Measurements from ENCODE around the gene FBXL19. TPM values are rescaled to one million over a fixed set of nuclear protein-coding genes. Genes with fewer than 3 reads are reported as not detected.
"Not testable (repeated sequence)": the region's sequence is repeated elsewhere in the genome, so short reads cannot be mapped to it uniquely, and the experiment has no call there.

The FBXL19 gene
- total RNA-seq, 2 donors from 2014 or later, result 13.7 to 14.5 TPM

DNA sequence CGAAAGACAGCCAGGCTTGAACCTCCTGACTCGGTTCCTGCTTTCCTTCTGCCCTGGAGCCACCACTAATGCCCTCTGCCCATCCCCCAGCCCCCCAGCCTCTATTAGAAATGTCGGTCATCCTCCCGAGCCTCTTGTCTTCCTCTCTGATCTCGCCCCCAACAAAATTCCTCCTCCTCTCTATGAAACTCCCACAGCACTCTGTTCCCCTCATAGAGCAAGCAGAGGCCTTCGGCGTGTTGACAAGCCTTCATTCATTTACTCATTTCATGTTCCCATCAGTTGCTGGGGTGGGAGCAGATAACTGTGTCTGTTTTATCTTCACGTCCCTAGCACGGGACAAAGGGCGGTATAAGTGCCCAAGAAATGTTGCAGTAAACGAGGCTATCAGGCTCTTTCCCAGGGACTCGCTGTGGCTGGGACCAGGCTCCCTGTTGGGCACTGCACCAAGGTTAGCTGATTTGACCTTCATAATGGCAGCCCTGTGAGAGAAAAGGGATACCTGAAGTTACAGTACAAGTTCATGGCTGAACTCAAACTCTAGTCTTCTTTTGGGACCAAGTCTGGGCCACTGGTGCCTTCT, 7.8 kb downstream of the FBXL19 start:
- DNase-seq (ENCODE audit: low spot score), result no peak
- intact Hi-C loops (cut with DNase I), result no loop called here

GRCh38 chr16:30934827-30935557, 11.6 kb downstream of the FBXL19 start:
- intact Hi-C loops (cut with DNase I), result no loop called here
- DNase-seq (ENCODE audit: low spot score), result no peak

DNA sequence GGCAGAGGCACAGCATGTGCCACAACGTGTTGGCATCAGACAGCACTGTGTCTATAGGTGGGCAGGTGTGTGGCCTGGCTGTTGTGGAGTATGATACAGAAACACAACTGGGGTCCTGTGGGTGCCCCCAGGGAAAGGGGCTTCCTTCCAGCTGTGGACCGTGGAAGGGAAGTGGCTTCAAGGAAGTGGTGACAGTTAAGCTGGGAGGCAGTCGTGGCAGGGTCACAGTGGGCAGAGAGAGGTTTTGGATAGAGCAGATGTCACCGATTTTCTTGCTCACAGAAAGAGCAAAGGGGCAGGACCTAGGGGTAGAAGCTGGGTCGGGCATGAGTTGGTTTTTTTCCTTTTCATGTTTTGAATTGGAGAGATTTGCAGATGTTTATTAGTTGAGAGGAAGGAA, 14.3 kb downstream of the FBXL19 start:
- intact Hi-C loops (cut with DNase I), result no loop called here
- no peak for DNase-seq (ENCODE audit: low spot score)

DNA sequence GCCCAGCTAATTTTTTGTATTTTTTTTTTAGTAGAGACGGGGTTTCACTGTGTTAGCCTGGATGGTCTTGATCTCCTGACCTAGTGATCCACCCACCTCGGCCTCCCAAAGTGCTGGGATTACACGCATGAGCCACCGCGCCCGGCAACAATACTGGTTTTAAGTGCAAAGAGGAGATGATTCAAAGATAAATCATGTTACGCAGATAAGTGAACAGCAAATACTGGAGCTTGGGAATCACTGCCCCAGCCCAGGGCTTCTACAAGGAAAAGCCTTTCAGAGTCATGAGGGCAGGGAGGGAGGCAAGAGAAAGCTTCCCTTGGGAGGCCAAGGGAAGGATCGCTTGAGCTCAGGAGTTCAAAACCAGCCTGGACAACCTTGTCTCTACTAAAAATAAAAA, 16.2 kb downstream of the FBXL19 start:
- DNase-seq (ENCODE audit: low spot score); intact Hi-C loops (cut with DNase I): not testable (repeated sequence)

DNA sequence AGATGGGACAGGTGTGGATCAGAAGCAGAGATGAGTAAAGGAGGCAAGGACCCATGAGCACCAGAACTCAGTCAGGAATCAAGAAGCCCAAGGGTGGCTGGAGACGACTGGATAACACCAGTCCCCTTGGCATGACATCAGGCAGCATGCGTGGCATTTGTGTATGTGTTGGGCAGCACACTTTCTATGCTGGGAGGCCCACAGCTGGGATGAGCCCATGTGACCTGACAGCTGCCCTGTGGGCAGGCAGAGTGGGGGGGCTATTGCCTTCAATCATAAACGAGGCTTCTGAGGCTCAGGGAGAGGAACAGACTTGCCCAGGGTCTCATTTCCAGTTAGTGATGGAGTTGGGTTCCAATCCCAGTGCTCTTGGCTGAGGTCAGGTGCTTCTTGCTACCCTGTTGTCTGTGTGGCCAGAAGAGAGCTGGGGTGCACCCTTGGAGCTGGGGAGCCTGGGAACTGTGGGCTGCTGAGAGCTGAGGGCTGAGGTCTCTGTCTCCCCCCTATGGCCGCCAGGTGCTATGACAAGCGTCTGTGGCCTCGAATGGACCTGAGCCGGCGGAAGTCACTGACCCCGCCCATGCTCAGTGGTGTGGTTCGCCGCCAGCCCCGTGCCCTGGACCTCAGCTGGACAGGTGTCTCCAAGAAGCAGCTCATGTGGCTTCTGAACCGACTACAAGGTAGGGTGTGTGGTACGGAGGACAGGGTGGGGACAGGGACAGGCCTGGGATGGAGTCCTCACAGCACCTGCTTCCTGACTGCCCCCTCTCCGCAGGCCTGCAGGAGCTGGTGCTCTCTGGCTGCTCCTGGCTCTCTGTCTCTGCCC, 18.4 kb downstream of the FBXL19 start:
- DNase-seq (ENCODE audit: low spot score), result peak; percentile 93
- intact Hi-C loops (cut with DNase I), result no loop called here

- intact Hi-C loops (cut with DNase I), result no loop called here
- DNase-seq (ENCODE audit: low spot score), result no peak
Observed at GRCh38 chr16:30942426-30942806, 19.0 kb downstream of the FBXL19 start.

GRCh38 chr16:30944352-30944751, 21.0 kb downstream of the FBXL19 start:
- intact Hi-C loops (cut with DNase I), result no loop called here
- DNase-seq (ENCODE audit: low spot score), result no peak

DNA sequence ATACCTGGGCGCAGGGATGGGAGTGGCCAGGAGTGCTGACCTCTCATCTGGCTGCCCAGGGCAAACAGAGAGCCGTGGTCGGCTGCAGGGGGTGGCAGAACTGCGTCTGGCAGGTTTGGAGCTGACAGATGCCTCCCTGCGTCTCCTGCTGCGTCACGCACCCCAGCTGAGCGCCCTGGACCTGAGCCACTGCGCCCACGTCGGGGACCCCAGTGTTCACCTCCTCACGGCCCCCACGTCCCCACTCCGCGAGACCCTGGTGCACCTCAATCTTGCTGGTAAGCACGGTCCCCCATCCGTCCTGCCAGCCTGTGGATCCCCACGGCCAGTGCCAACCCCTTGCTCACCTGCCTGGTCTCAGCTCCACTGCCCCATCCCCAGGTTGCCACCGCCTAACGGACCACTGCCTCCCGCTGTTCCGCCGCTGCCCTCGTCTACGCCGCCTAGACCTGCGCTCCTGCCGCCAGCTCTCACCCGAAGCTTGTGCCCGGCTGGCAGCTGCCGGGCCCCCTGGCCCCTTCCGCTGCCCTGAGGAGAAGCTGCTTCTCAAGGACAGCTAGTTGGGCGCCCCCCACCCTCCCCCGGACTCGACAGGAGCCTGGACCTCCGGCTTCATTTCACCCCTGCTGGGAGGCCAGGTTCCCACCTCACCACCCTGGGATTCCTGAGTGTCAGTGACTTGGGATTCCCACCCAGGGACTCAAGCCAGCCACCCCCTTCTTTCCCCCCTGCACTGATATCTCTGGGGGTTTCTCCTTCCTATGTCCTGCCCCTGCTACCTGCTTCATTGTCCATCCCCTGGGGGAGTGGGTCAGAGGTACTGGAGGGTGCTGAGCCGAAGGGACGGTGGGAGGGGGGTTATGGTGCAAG, 23.5 kb downstream of the FBXL19 start:
- intact Hi-C loops (cut with DNase I), result no loop called here
- DNase-seq (ENCODE audit: low spot score), result no peak

GRCh38 chr16:30947541-30947858, 24.1 kb downstream of the FBXL19 start:
- no peak for DNase-seq (ENCODE audit: low spot score)
- intact Hi-C loops (cut with DNase I), result no loop called here

DNA sequence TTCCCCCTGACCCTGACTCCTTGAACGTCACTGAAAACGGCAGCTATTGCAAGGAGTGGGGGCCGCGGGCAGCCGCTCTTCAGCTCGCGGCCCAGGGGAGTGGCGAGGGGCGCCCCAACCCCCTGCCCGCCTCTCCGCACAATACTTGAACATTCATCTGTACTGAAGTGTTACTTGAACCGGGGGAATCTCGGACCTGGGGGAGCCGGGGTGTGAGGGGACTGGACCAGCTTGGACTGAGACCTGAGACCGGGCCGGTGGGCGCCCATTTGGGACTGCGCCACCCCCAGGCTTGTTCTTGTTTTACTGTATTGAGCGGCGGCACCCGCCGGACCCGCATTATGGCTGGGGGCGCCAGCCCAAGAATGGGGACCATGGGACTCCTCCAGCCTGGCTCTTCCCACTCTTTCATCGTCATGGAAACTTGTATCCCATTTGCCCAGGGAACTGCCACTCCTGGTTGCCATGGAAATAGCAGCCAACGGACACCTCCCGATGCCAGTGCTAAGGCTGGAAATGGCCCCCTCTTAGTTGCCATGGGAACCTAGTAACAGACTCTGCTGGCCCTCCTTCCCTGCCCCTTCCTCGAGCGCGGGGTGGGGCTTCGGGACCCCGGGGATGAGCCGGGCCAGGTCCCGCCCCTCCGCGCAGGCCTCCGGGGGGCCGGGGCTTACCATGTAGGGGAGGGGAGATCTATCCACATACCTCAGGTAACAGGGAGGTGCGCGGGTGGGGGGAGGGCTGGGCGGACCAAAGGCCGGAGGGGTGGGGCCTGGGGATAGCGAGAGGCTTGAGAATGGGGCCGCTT, 24.7 kb downstream of the FBXL19 start:
- intact Hi-C loops (cut with DNase I), result no loop called here
- DNase-seq (ENCODE audit: low spot score), result peak; percentile 95

DNA sequence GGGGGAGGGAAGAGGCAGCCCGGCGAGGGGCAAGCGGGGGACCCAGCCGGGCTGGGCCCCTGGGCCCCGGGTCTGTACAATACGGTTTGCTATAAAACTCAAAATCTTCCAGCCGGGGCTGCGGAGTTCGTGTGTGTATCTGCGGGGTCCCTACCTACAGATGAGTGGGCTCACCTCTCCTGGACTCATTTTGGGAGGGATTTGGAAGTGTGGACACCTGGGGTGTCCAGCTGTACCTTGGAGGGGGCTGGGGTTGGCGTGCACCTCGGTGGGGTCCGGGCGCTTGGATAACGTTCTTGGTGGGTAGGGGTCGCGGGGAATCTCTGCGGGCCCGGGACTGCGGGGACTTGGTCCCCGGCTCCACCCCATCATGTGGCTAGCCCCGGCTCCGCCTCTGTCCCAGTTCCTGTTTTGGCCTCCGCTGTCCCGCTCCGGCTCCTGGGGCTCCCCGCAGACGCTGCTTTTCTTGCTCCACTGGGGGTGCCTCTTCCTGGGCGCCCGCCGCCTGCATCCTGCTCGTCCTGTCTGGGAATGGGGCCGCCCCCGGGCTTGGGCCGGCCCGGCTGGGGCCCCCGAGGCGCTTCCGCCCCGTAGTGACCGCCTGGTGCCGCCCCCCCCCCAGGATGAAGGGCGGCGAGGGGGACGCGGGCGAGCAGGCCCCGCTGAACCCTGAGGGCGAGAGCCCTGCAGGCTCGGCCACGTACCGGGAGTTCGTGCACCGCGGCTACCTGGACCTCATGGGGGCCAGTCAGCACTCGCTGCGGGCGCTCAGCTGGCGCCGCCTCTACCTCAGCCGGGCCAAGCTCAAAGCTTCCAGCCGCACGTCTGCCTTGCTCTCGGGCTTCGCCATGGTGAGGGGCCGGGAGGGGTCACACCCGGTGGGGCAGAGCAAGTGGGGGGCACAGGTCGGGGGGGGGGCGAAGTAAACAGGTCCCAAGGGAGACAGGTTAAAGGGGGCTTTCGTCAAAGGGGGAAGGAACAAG, 25.6 kb downstream of the FBXL19 start, which contains the start of gene ORAI3:
ORAI3 (plus strand) TSS at position 402 of the 983 bp plus-strand sequence; CDS start at position 624, 222 bp downstream.
- DNase-seq (ENCODE audit: low spot score), result peak; percentile 94
- intact Hi-C loops (cut with DNase I), result no loop called here

GRCh38 chr16:30949650-30950515, 26.5 kb downstream of the FBXL19 start:
- peak; percentile 95 for DNase-seq (ENCODE audit: low spot score)

GRCh38 chr16:30950516-30951065, 27.2 kb downstream of the FBXL19 start:
- intact Hi-C loops (cut with DNase I), result no loop called here
- DNase-seq (ENCODE audit: low spot score), result no peak

More at GRCh38 chr16:30949650-30950515, 26.5 kb downstream of the FBXL19 start:
- intact Hi-C loops (cut with DNase I), result no loop called here

- intact Hi-C loops (cut with DNase I), result no loop called here
- no peak for DNase-seq (ENCODE audit: low spot score)
Observed at GRCh38 chr16:30951193-30951592, 27.8 kb downstream of the FBXL19 start.

DNA sequence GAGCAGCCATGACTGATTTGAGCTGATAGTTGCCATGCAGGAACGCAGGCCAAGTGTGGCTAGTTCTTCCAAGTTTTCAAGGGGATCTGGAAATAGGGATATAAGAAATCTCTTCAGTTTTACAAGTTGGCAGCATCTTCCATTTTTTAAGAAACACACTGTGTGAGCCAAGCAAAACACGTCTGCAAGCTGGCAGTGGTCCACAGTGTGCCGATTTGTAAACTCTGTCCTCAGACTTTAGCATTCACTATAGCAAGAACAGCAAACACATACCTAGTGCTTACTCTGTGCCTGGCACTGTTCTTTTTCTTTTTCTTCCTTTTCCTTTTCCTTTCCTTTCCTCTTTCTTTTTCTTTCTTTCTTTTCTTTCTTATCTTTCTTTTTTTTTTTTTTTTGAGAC, 28.4 kb downstream of the FBXL19 start:
- intact Hi-C loops (cut with DNase I), result no loop called here
- peak; percentile 92 for DNase-seq (ENCODE audit: low spot score)

- intact Hi-C loops (cut with DNase I), result no loop called here
- no peak for DNase-seq (ENCODE audit: low spot score)
Observed at GRCh38 chr16:30953111-30953510, 29.7 kb downstream of the FBXL19 start.

Measured in posterior vena cava (tissue), 2 donors.